ENCODE measurements around the gene TMEM37.

DNA sequence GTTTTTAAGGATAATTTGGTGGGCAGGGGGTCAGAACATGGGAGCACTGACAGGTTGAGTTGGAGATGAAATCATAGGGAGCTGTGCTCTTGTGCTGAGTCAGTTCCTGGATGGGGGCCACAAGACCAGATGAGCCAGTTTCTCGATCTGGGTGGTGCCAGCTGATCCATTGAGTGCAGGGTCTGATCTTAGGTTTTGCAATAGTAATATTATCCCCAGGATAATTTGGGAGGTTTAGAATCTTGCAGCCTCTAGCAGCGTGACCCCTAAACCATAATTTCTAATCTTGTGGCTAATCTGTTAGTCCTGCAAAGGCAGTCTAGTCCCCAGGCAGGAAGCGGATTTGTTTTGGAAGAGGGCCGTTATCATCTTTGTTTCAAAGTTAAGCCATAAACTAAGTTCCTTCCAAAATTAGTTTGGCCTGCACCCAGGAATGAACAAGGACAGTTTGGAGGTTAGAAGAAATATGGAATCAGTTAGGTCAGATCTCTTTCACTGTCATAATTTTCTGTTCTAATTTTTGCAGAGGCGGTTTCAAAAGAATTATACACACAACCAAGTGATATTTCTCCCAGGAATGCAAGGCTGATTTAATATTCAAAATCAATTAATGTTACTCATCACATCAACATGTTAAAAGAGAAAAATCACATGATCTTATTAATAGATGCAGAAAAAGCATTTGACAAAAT is 41.9 kb upstream of the TMEM37 start:
- no peak for TF ChIP-seq CTCF (IDR thresholded peaks at IDR 0.05)
- no peak for TF ChIP-seq POLR2AphosphoS5 (IDR thresholded peaks at IDR 0.05)
- TF ChIP-seq EP300 (IDR thresholded peaks at IDR 0.05) = no peak
- no peak for TF ChIP-seq POLR2A (IDR thresholded peaks at IDR 0.05; ENCODE audit: low read depth)
